GM21367 (cell line): Measurements from ENCODE around the gene HMGXB3.
"Not testable (repeated sequence)": the region's sequence is repeated elsewhere in the genome, so short reads cannot be mapped to it uniquely, and the experiment has no call there.

Experiments used
- ATAC-seq: cut with Tn5 transposase; IDR thresholded peaks from one replicate; pipeline ENCODE4 v1.9.1; 2021; ENCODE audit not compliant: unreplicated experiment

The HMGXB3 gene

DNA sequence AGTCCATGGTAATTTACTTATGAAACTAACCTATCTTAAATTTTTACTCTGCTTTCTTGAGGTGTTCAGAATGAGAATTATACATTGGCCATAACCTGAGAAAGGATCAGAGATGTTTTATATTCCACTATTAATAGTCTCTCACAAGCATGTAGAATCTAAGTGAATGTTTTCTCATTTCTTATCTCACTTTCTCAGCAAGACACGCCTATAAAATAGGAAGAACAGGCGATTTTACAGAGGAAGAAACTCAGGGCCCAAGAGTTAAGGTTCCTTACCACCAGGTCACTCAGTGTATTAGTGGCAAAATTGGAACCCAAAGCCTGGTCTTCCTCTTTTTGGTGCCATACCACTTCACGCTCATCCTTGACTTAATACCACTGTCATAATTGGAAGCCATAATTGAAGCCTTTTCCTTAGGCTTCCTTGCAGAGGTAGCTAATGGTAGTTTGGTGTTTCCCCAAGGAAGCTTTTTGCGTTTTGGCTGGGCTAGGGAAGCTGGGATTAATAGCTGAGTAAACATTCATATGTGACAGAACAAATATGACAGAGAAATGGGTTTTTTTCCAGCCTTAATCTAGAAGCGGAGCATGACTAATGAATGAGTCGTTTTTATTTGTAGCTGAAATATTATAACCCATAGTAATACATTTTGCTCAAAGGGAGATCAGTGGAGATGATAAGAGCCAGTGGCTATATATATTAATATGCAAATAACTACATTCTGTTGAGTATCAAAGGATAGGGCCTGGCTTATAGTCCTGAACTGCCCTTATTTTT lies 16.9 kb downstream of the HMGXB3 start:
- ATAC-seq, result no peak

DNA sequence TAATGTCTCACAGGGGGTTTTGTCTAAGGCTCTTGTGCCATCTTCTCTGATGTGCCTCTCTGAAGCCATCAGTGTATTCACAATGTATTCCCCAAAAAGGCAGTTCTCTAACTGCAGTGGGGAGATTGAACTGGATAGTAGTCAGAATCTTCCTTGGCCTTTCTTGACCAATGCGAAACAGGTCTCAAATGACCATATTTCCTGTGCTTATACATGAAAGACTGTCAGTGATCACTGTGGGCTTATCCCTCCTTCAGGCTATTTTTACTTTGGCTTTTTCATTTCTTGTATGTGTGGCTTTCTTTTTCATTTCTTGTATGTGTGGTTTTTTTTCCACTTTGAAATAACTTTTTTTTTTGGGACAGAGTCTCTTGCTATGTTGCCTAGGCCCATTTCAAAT lies 19.7 kb downstream of the HMGXB3 start:
- ATAC-seq, result no peak

DNA sequence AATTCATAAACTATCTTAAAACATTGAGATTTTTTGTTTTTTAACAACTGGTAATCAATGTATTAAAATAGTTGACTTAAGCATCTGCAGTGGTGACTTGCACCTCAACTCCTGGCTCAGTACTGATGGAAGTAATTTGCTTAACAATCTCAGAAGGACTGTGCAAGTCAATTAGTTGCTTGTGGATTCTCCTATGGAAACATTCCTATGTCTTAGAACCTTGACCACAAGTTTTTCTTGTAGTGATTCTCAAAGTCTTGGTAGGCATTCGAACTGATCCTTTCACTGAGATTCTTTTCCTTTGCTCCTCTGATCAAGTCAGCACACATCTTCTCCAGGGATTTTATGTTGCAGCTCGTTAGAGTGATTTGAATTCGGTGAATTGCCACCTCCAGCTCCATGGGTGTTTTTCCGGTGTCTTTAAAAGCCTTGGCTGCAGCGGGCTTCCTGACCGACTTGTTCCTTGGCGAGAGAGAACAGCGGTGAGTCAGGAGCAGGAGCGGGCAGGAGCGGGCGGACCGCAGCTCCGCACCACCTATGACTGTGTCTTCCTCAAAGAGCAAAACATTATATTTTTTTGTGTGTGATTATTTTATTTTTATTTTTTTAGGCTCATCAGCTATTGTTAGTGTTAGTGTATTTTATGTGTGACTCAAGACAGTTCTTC lies 21.1 kb downstream of the HMGXB3 start:
- no peak for ATAC-seq

DNA sequence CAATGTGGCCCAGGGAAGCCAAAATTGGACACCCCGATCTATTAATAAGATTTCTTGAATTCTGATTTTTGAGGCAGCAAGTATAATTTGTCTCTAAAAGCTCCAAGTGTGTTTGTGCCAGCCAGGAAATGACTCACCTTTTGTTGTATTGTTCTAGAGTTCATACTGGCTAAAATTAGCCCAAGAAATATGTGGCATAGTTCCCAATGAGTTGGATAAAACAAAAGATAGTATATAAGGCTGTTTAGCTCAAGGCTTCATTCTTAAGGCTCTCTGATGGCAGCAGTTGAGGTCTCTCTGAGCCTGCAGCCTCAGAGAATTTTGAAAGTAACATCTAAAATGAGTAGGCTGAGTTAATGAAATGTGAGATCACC lies 21.6 kb downstream of the HMGXB3 start:
- ATAC-seq, result no peak

DNA sequence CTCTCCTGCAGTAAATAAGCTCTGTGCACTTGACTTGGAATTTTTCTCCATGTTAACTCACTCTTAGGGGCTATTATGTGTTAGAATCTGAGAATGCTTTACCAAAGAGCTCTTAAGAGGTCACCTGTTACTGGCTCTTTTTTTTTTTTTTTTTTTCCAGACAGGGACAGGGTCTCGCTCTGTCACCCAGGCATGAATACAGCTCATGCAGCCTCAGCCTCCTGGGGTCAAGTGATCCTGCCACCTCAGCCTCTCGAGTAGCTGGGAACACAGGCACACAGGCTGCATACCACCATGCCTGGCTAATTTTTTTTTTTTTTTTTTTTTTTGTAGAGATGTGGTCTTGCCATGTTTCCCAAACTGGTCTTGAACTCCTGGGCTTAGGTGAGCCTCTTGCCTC lies 22.1 kb downstream of the HMGXB3 start:
- ATAC-seq, result no peak

DNA sequence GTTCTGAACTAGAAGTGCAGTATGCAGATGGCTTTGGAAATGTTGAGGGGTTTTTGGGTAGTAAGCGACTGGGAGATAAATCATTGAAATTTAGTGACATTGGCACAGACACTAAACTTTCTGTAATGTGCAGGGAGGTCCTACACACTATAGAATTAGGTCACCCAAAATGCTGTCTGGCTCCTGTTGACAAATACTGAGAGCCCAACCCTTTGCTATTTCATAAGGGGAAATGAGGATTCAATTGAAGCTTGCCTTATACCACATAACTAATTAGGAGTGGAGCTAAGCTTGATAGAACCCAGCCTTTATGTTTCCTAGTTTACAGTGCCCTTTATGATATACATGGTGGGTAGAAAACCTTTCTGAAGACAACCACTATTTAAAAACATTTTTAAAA lies 22.6 kb downstream of the HMGXB3 start:
- no peak for ATAC-seq

DNA sequence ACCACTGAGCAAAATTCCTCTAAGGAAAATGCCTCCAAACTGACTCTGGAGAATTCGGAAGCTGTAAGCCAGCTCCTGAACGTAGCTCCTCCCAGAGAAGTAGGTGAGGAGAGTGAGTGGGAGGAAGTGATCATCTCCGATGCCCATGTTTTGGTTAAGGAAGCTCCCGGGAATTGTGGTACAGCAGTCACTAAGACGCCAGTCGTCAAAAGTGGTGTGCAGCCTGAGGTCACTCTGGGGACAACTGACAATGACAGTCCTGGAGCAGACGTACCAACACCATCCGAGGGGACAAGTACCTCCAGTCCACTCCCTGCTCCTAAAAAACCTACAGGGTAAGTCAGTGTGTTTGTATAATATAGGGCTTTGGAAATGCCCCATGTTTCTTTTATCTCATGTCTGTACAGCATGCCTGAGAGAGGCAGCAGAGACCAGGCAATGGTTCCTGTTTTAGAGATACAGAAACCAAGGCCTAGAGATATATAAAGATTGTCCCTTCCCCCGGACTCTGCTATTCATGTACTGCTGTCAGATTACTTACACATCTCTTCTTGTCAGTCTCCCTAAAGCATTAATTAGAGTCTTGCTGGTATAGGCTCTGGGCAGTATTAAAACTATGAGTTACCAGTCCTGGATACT lies 23.9 kb downstream of the HMGXB3 start:
- no peak for ATAC-seq

DNA sequence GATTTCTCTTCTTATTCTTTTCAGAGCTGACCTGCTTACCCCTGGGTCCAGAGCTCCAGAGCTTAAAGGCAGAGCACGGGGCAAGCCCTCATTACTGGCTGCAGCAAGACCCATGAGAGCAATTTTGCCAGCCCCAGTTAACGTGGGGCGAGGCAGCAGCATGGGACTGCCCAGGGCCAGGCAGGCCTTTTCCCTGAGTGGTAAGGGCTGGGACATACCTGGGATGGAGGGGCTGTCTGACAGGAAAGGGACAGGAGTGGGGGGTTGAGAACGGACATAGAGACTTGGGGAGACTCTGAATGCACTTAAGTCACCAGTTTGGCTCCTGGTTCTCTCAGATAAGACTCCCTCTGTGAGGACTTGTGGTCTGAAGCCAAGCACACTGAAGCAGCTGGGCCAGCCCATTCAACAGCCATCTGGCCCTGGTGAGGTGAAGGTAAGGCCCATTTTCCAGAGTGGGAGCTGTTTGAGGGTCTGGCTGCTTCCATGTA lies 26.2 kb downstream of the HMGXB3 start:
- ATAC-seq, result no peak

DNA sequence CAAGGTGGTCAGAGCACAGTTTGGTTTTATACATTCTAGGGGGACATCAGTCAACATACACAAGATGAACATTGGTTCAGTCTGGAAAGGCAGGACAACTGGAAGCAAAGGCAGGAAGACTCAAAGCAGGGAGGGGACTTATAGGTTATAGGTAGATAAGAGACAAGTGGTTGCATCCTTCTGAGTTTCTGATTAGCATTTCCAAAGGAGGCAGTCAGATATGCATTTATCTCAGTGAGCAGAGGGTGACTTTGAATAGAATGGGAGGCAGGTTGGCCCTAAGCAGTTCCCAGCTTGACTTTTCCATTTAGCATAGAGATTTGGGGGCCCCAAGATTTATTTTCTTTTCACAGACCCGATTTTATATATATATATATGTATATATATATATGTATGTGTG lies 27.5 kb downstream of the HMGXB3 start:
- ATAC-seq, result not testable (repeated sequence)

DNA sequence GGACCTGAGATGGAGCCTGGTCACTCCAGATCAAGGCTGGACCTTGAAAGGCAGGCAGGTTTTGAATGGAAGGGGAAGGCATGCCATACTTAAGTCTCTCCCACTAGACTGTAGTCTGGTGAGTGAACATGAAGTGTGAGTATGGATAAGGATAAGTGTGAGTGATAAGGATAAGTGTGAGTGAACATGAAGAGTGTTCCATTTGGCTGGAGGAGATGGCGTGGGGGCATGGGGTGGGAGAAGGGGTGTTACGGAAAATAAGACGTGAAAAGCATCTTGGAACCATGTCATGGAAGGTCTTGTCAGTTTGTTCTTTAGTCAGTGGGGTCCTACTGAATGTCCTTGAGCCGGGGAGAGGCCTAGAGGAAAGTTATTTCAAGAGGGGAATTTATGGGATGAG lies 32.8 kb downstream of the HMGXB3 start:
- ATAC-seq, result no peak

DNA sequence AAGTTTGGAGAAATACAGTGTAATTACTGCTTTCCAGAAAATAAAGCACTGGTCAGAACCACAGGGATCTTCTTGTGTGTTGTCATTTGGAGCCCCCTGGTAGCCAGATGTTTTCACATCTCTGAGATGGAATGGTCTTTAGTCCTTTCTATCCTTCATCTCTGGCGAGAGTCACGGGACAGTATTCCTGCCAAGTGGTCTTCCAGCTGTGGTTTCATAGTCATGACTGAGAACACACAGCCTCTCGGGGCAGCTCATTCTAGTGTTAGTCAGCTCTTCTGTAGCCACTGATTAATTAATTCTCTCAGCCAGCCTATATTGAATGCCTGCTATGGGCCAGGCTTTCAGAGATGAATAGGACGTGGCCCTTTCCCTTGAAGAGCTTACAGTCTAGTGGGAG lies 34.1 kb downstream of the HMGXB3 start:
- ATAC-seq, result no peak

DNA sequence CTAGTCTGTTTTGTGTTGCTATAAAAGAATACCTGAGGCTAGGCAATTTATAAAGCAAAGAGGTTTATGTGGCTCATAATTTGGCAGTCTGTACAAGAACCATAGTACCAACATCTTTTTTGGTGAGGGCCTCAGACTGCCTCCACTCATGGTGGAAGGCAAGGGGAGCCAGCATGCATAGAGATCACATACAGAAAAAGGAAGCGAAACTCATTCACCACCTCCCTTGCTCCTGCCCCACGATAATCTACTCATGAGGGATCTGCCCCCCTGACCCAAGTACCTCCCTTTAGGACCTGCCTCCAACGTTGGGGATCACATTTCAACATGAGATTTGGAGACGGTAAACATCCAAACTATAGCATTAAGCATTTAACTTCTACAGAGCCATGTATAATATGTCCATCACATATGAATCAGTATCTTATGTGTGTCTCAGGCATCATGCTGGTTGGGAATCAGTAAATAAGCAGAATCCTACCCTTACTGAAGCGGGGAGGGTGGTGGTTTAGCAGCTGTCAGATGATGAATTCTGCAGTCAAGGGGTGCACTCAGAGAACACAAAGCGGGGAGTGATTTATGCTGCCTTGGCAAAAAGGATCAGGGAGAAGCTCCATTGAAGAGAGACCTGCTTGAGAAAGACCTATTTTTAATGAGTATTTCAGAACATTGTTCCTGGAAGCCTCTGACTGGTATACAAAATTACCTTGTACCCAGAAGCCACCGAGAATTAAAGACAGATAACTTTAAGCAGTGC lies 34.8 kb downstream of the HMGXB3 start:
- ATAC-seq, result peak; percentile 85

DNA sequence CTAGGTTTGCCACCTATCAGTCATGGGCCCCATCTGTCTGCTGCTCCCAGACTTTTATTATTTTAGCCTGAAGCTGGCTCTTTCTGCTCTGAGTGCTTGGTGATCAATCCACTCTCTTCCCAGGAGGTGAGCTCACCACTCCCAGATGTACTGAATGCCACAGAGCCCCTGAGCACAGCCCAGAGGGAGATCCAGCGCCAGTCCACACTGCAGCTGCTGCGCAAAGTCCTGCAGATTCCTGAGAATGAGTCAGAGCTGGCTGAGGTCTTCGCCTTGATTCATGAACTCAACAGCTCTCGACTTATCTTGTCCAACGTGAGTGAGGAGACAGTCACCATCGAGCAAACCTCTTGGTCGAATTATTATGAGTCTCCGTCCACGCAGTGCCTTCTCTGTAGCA lies 36.0 kb downstream of the HMGXB3 start:
- ATAC-seq, result no peak

DNA sequence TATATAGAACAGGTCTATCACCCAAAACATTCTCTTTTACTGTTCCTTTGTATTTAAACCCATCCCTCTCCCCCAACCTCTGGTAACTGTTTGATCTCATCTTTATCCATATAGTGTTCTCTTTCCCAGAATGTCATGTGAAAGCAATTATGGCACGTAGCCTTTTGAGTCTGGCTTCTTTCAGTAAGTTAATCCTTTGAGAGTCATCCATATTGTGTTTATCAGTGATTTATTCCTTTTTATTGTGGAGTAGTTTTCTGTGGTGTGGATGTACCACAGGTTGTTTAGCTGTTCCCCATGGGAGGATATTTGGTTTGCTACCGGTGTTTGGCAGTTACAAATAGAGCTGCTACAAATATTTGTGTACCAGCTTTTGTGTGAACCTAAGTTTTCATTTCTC lies 38.0 kb downstream of the HMGXB3 start:
- no peak for ATAC-seq

DNA sequence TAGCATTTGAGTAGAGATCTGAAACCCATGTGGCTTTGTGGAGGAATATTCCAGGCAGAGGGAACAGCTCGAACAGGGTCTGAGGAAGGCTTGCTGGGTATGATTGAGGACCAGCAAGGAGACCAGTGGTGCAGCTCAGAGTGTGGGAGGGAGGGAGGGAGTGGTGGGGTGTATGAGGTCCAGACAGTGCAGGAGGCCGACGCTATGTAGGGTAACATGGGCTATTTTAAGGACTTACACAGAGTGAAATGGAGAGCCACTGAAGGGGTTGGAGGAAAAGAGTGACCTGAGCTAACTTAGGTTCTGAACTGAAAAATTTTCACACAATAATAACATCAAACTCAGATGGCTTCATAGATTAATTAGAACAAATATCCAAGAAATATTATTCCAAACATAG lies 41.9 kb downstream of the HMGXB3 start:
- ATAC-seq, result no peak

DNA sequence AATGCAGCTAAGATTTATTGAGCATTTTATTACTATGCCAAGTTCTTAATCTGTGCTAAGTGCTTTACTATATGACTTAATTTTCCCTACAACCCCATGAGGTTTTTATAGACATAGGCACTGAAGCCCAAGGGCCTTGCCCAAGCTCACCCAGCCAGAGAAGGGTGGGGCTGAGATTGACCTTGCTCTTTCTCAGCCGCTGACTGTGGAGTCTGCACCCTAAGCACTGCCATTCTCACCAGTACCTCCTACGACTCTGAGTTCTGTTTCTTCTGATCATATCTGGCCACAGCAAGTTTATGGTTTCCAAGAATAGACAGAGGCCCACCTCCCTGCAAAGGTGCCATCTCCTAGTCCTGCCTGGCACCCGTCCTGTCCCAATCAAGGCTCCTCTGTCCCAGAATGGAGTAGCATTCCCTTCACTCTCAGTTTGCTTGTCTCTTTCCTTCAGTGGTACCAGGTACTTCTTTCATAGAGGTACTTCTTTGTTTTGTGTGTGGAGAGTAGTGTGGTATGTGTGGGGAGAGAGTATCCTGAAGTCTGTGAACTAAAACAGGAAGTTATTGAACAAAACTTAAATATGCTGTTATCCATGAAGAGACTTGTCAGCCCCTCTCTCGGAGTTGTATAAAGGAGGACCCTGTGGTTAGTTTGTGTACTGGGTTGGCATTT lies 43.3 kb downstream of the HMGXB3 start:
- no peak for ATAC-seq

DNA sequence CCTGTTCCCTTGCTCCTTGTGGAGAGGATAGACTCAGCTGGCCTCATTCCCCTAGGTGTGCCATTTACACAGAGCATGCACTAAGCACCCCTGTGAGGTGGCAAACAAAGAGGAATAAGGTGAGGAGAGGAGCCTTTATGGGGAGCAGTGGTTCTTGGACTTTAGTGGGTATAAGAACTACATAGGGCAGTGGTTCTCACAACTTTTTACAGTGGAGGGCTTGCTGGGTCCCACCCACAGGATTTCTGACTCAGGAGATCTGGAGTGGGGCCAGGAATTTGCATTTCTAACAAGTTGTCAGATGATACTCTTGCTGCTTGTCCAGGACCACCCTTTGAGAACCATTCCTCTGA lies 43.8 kb downstream of the HMGXB3 start:
- ATAC-seq, result no peak

DNA sequence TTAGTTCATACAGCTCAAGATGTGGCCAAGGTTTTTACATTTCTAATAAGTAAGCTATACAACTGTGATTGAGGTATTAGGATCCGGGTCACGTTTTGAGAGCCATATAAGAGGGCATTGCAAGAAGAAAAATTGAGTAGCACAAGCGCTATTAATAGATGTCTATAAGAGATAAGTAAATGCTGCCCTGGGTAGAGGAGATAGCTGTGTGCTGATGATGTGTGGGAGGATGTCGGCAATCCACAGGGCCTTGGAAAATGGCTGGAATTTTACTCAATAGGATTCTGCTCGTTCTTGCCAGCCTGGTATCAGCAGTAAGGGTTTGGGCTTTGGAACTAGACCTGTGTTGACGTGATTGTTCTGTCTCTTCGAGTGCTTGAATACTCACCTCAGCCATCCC lies 44.2 kb downstream of the HMGXB3 start:
- ATAC-seq, result no peak

DNA sequence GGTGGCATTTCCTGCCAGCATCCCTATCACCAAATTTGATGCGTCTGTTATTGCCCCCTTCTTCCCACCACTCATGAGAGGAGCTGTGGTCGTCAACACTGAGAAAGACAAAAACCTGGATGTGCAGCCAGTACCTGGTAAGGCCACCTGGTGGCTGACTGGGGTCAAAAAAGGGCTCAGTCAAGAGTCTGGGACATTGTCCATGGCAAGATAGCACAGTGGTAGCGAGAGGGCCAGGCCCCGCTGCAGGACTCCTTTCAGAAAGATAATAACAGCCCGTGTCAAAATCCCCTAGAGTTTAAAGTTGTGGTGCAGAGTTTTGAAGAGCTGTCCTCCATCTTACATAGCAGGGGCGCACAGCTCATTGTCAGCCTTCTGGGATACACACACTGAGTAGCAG lies 45.0 kb downstream of the HMGXB3 start:
- no peak for ATAC-seq

DNA sequence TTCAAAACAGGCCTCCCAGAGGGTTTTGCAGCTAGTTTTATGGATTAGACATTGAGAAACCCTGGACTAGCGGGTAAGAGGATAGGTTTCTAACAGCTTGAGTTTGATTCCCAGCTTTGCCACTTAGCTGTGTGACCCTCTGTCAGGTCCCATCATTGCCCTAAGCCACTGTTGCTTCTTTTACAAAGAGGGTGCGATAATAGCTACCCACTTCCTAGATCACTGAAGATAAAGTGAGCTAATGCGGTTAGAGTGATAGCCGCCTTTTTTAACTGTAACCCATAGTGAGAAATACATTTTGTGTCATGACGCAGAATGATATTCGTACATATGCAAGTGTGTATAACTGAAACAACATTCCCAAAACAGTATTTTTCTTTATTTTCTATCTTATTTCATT lies 45.5 kb downstream of the HMGXB3 start:
- no peak for ATAC-seq

DNA sequence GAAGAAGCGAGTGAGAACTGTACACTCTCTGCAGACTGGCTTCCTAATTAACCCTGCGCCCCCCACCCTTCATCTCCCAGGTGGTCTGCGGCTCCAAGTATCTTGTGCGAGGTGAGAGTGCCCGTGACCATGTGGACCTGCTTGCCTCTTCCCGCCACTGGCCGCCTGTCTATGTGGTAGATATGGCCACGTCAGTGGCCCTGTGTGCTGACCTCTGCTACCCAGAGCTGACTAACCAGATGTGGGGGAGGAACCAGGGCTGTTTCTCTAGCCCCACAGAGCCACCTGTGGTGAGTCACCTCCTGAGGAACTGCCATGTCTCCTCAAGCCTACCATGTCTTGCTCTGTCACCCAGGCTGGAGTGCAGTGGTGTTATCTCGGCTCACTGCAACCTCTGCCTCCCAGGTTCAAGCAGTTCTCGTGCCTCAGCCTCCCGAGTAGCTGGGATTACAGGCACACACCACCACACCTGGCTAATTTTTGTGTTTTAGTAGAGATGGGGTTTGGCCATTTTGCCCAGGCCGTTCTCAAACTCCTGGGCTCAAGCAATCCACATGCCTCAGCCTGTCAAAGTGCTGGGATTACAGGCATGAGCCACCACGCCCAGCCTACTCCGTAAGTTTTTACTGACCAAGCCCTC lies 49.8 kb downstream of the HMGXB3 start:
- not testable (repeated sequence) for ATAC-seq
